Stimulated activated CD4-positive, alpha-beta T cell treated with anti-CD3 and anti-CD28 coated beads, Interleukin-1b, Interleukin-23, amount 100 ng/mL, for 1 hour (primary cell): ENCODE results near the gene PLN.

Source experiments
- DNase-seq, 2 donors: peaks; one replicate each; pipeline ENCODE4 v3.0.0-alpha.2; 2020; ENCODE audit warnings: low read depth in 2 of 2

Gene PLN

GRCh38 chr6:118580585-118581419 lies 32.7 kb downstream of the PLN start:
- DNase-seq = no peak

GRCh38 chr6:118581489-118581959 lies 33.4 kb downstream of the PLN start:
- no peak for DNase-seq

DNA sequence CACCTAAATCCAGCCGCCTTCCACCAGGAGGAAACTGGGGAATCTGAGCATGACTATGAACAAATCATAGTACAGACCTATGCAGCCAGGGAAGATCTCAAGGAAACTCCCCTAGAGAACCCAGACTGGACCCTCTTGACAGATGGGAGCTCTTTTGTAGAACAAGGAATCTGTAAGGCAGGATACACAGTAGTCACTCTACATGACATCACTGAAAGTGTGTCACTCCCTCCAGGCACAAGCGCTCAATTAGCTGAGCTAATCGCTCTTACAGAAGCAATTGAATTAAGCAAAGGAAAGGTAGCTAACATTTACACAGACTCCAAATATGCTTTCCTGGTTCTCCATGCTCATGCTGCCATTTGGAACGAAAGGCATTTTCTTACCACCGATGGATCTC lies 36.8 kb downstream of the PLN start:
- no peak for DNase-seq

GRCh38 chr6:118586746-118587485 lies 38.8 kb downstream of the PLN start:
- DNase-seq = no peak

- DNase-seq = no peak
These were observed 40.5 kb downstream of the PLN start for GRCh38 chr6:118588626-118589025.

DNA sequence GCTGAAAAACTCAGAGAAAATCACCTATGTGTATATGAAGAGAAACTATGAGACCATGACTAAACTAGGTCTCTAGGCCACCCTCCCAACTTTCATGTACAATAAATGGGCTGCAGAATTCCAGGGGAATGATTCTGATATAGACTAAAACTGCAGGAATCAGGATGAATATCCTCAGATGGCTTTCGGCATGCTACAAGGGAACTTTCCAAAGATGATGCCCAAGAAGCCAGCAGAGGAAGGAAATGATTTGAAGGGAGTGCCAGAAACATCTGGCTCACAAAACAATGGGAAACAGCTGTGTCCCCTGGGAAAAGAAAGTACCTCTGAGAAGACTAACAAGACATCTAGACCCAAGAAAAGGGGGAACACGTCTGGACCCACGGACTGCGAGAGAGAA lies 41.1 kb downstream of the PLN start:
- DNase-seq = no peak

- no peak for DNase-seq
These were observed 41.7 kb downstream of the PLN start for GRCh38 chr6:118589649-118590365.

GRCh38 chr6:118591897-118592296 lies 43.8 kb downstream of the PLN start:
- no peak for DNase-seq

- no peak for DNase-seq
These were observed 46.8 kb downstream of the PLN start for GRCh38 chr6:118594877-118595276.

DNA sequence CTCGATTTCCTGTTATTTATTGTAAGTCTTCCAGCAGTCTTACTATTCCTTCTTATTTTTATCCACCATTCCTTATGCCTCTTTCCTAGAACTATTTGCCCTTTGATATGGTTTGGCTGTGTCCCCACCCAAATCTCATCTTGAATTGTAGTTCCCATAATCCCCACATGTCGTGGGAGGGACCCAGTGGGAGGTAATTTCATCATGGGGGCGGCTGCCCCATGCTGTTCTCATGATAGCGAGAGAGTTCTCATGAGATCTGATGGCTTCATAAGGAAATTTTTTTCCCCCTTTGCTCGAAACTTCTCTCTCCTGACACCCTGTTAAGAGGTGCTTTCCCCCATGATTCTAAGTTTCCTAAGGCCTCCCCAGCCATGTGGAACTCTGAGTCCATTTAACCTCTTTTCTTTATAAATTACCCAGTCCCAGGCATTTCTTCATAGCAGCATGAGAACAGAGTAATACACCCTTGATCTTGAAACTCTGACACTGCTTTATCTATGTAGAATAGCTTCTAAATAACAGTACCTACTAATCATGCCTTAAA lies 48.8 kb downstream of the PLN start:
- DNase-seq = no peak

- DNase-seq = no peak
These were observed 49.5 kb downstream of the PLN start for GRCh38 chr6:118597636-118598035.

- no peak for DNase-seq
These were observed 50.2 kb downstream of the PLN start for GRCh38 chr6:118598324-118598723.

DNA sequence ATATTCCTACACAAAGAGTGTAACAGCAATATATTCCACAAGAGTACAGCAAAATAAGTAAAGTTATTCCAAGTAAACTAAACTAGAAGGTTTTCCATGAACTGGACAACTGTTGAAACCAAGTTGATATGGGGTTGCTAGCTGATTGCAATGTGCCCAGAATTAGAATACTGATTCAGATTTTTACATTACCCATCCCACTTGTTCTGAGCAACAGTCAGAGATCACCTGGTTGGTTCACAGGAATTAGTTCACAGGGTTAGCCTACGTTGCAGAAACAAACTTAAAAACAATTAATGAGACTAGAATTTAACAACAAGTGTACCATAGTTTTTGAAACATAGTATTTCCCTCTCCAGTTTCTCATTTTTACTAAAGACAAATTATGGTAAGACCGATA lies 54.2 kb downstream of the PLN start:
- no peak for DNase-seq

DNA sequence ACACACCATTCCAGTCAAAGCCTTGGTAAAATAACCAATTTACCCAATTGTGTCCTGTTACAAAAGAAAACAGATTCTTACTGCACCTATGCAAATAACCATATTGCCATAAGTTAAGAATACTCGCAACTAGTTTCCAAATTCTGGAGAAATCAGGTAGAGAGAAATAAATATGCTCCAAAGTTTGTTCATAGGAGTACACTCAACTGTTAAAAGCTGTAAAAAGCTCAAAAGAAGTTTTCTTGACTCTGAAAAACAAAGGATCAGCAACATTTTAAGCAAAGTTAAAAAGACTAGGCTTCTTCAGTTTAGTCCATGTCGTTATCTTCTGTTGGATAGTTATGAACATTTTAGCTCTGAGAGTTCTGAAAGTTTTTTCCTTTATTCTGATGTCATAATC lies 55.3 kb downstream of the PLN start:
- DNase-seq = no peak

GRCh38 chr6:118606268-118606667 lies 58.2 kb downstream of the PLN start:
- DNase-seq = no peak

- DNase-seq = no peak
These were observed 58.8 kb downstream of the PLN start for GRCh38 chr6:118606858-118607257.
